ENCODE measurements around the gene BEST3. TPM values are rescaled to one million over a fixed set of nuclear protein-coding genes. Genes with fewer than 3 reads are reported as not detected.

The BEST3 gene
- total RNA-seq (not detected in 2 replicates), polyA plus RNA-seq (0.03 TPM in 1 of 2 replicates, not detected in the other), polyA minus RNA-seq (ENCODE audit: low replicate concordance) (not detected in 2 replicates)
- not detected in 2 replicates for polyA plus RNA-seq (2012)

- DNase-seq (ENCODE audit: low read depth in 2 of 2): no peak
- H3K27ac ChIP-seq (ENCODE audit: insufficient read depth, low read length): no peak within 1 kb of the TSS
- H3K4me1 ChIP-seq (ENCODE audit: control insufficient read depth, extremely low read depth, insufficient read depth, low read length): no peaks in the 10 kb centered on the region
- H3K4me2 ChIP-seq (ENCODE audit: extremely low read depth, insufficient read depth, low read length): no peak within 1 kb of the TSS
- no peak within 1 kb of the TSS for H2AFZ ChIP-seq (ENCODE audit: low read length)
- no peak for TF ChIP-seq EZH2 (IDR thresholded peaks at IDR 0.05; ENCODE audit: low read length, missing control alignments)
- TF ChIP-seq CTCF (conservative IDR thresholded peaks at IDR 0.05 in 1 of 2, IDR thresholded peaks at IDR 0.05 in 1 of 2; ENCODE audit: low read depth in 1 of 2, low read length in 2 of 2): no peak
- no peak within 1 kb of the TSS for H3K4me3 ChIP-seq (replicated peaks in 1 of 4; ENCODE audit: control extremely low read depth in 1 of 4, insufficient read depth in 1 of 4, low read depth in 3 of 4, low read length in 4 of 4)
- H3K9ac ChIP-seq (ENCODE audit: insufficient read depth, low read length): no peak within 1 kb of the TSS
- no peaks in the 10 kb centered on the region for H4K20me1 ChIP-seq (ENCODE audit: control insufficient read depth, extremely low read depth, insufficient read depth, low read length)
- H3K79me2 ChIP-seq (ENCODE audit: control insufficient read depth, insufficient read depth, low read length): no peaks in the 10 kb centered on the region
- H3K9me3 ChIP-seq (ENCODE audit: control insufficient read depth, insufficient read depth, low read depth, low read length): no peaks in the 10 kb centered on the region
- H3K36me3 ChIP-seq (ENCODE audit: control insufficient read depth, insufficient read depth, low read length): no peaks in the 10 kb centered on the region
- no peaks in the 10 kb centered on the region for H3K27me3 ChIP-seq (ENCODE audit: control insufficient read depth, insufficient read depth, low read length)
These were observed at the start of gene BEST3 for GRCh38 chr12:69698769-69699540. Gene BEST3 (minus strand): TSS chr12:69699303. CDS start chr12:69697798, 1,505 bp downstream.

DNA sequence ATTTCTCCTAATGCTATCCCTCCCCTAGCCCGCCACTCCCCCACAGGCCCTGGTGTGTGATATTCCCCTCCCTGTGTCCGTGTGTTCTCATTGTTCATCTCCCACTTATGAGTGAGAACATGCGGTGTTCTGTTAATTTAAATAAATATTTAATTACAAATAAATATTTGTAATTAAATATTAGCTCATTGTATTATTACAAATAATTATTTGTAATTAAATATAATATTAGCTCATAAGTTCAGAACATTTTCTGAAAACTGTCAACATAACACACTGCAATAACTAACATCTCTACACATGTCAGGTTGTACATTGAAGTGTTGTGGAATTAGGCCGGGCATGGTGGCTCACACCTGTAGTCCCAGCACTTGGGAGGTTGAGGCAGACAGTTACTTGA is 45.0 kb upstream of the BEST3 start:
- Histone ChIP-seq H3K4me1 (ENCODE audit: control insufficient read depth, extremely low read depth, insufficient read depth, low read length) (no peaks in the 10 kb centered on the region), H3K79me2 (ENCODE audit: control insufficient read depth, insufficient read depth, low read length) (no peaks in the 10 kb centered on the region), H2AFZ (ENCODE audit: low read length) (no peak overlapping the region), H3K9me3 (ENCODE audit: control insufficient read depth, insufficient read depth, low read depth, low read length) (no peaks in the 10 kb centered on the region), H3K27me3 (ENCODE audit: control insufficient read depth, insufficient read depth, low read length) (no peaks in the 10 kb centered on the region), H3K27ac (ENCODE audit: insufficient read depth, low read length) (no peak overlapping the region), H3K9ac (ENCODE audit: insufficient read depth, low read length) (no peak overlapping the region), H3K4me2 (ENCODE audit: extremely low read depth, insufficient read depth, low read length) (no peak overlapping the region), H3K4me3 (replicated peaks in 1 of 4; ENCODE audit: control extremely low read depth in 1 of 4, insufficient read depth in 1 of 4, low read depth in 3 of 4, low read length in 4 of 4) (no peak overlapping the region), H3K36me3 (ENCODE audit: control insufficient read depth, insufficient read depth, low read length) (no peaks in the 10 kb centered on the region), H4K20me1 (ENCODE audit: control insufficient read depth, extremely low read depth, insufficient read depth, low read length) (no peaks in the 10 kb centered on the region)
- DNase-seq (ENCODE audit: low read depth in 2 of 2): no peak
- TF ChIP-seq EZH2 (IDR thresholded peaks at IDR 0.05; ENCODE audit: low read length, missing control alignments): no peak
- no peak for TF ChIP-seq CTCF (conservative IDR thresholded peaks at IDR 0.05 in 1 of 2, IDR thresholded peaks at IDR 0.05 in 1 of 2; ENCODE audit: low read depth in 1 of 2, low read length in 2 of 2)

- DNase-seq (ENCODE audit: low read depth in 2 of 2): peak; percentile 43 to 55
- Histone ChIP-seq H4K20me1 (ENCODE audit: control insufficient read depth, extremely low read depth, insufficient read depth, low read length) (no peaks in the 10 kb centered on the region), H3K9me3 (ENCODE audit: control insufficient read depth, insufficient read depth, low read depth, low read length) (no peaks in the 10 kb centered on the region), H3K27ac (ENCODE audit: insufficient read depth, low read length) (no peak overlapping the region), H3K4me1 (ENCODE audit: control insufficient read depth, extremely low read depth, insufficient read depth, low read length) (no peaks in the 10 kb centered on the region), H3K27me3 (ENCODE audit: control insufficient read depth, insufficient read depth, low read length) (no peaks in the 10 kb centered on the region), H3K36me3 (ENCODE audit: control insufficient read depth, insufficient read depth, low read length) (no peaks in the 10 kb centered on the region), H3K4me2 (ENCODE audit: extremely low read depth, insufficient read depth, low read length) (peak overlapping the region; percentile 76), H3K9ac (ENCODE audit: insufficient read depth, low read length) (peak overlapping the region; percentile 39), H2AFZ (ENCODE audit: low read length) (peak overlapping the region; percentile 57), H3K79me2 (ENCODE audit: control insufficient read depth, insufficient read depth, low read length) (no peaks in the 10 kb centered on the region), H3K4me3 (replicated peaks in 1 of 4; ENCODE audit: control extremely low read depth in 1 of 4, insufficient read depth in 1 of 4, low read depth in 3 of 4, low read length in 4 of 4) (peak overlapping the region; percentile 45 to 66 (median 62))
- TF ChIP-seq EZH2 (IDR thresholded peaks at IDR 0.05; ENCODE audit: low read length, missing control alignments): peak; percentile 62
- TF ChIP-seq CTCF (conservative IDR thresholded peaks at IDR 0.05 in 1 of 2, IDR thresholded peaks at IDR 0.05 in 1 of 2; ENCODE audit: low read depth in 1 of 2, low read length in 2 of 2): no peak
These were observed 40.4 kb upstream of the BEST3 start for GRCh38 chr12:69739287-69740191.

Data from fibroblast of lung (primary cell).